ENCODE results near the gene RNF207.

DNA sequence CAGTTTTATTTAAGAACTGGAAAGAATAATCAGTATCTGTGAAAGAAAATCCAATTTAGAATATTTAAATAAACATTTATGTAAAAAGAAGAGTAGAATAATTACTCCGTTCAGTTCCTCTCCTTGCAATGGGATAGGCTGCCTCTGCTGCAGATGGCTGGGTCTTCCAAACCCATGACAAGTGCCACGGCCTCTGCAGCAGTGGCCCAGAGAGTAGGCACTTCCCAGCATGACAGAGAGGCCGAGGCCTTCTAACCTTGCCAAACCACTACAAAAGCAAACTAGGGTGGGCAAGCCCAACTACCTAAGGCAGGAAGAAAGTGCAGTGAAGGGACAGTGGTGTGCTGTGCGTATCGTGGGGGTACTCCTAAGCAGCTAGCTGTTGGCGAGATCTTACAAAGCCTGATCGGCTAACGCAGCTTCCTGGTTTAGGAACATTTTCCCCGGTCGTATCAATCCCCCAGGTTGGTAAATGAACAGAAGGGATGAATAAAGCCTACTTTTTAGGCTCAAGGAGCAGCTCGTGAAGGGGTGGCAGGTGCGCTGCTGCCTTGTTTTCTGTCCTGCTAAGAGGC lies 15.4 kb downstream of the RNF207 start:
- TF ChIP-seq EZH2phosphoT487 (IDR thresholded peaks at IDR 0.05; ENCODE audit: borderline replicate concordance) = no peak
- TF ChIP-seq, protein P1, sequence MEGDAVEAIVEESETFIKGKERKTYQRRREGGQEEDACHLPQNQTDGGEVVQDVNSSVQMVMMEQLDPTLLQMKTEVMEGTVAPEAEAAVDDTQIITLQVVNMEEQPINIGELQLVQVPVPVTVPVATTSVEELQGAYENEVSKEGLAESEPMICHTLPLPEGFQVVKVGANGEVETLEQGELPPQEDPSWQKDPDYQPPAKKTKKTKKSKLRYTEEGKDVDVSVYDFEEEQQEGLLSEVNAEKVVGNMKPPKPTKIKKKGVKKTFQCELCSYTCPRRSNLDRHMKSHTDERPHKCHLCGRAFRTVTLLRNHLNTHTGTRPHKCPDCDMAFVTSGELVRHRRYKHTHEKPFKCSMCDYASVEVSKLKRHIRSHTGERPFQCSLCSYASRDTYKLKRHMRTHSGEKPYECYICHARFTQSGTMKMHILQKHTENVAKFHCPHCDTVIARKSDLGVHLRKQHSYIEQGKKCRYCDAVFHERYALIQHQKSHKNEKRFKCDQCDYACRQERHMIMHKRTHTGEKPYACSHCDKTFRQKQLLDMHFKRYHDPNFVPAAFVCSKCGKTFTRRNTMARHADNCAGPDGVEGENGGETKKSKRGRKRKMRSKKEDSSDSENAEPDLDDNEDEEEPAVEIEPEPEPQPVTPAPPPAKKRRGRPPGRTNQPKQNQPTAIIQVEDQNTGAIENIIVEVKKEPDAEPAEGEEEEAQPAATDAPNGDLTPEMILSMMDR (conservative IDR thresholded peaks at IDR 0.05; ENCODE audit: low read length) = no peak

All from Loucy (cell line).